GM18505 (cell line): ENCODE measurements around the gene ROPN1L.

Experiments used
- ATAC-seq: cut with Tn5 transposase; IDR thresholded peaks from one replicate; pipeline ENCODE4 v1.9.1; 2021; ENCODE audit not compliant: unreplicated experiment
- POLR2A ChIP-seq: IDR thresholded peaks from 4 replicates; pipeline ENCODE4 v1.6.1; 2011; ENCODE audit warnings: borderline replicate concordance; ENCODE audit not compliant: insufficient read depth, insufficient read length; ENCODE audit errors: extremely low read depth

Gene ROPN1L

GRCh38 chr5:10470669-10471068 is 29.0 kb downstream of the ROPN1L start:
- TF ChIP-seq POLR2A, result no peak
- no peak for ATAC-seq

DNA sequence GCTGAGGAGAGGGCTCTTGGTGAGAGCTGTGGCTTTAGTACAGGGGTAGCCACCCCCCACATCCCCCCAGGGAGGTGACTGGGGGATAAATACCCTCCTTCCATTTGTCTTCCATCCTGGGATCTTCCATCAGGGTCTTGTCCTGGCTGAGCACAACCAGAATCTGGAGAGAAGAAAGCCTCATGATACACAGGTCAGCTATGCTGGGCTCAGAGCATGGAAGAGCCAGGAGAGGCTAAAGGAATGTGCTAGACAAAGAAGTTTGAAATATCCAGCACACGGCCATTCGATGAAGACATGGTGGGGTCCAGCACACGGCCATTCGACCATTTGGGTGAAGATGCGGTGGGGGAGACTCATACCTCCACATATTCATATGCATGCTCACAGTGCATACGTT is 30.0 kb downstream of the ROPN1L start:
- ATAC-seq, result no peak
- TF ChIP-seq POLR2A, result no peak

- no peak for TF ChIP-seq POLR2A
- no peak for ATAC-seq
Measured at GRCh38 chr5:10474521-10475075, 32.9 kb downstream of the ROPN1L start.

DNA sequence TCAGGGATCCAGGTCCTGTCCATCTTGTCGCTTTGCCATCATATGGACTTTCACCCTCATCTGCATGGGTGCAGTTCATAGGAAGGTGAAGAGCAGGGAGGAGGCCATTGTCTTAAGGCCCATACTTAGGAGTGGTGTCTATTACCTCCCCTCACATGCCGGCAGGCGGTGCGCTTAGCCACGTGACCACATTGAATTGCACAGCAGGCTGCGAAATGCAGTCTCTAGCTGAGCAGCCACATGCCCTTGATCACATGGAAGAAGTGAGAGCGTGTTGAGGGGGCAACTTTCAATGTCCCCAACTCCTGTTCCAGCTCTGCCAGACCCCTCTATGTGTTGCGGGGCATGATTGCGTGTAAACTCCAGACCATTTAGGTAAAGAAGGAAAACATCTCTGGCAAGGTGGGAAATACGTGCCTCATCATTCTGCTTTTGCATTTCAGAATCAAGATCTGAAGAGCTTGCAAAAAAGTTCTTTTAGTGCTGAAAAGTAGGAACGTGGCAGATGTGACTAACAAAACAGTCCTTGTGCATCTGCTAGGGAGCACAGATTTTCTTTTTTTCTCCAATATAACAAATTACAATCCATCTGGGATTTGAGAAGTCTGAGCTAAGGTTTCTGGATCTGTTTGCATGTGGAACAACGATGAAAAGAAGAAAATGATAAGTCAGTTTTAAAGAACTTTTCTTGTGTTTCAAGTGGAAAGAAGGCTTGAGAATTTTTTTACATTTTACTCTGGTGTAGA is 34.4 kb downstream of the ROPN1L start:
- ATAC-seq, result no peak
- TF ChIP-seq POLR2A, result no peak

- no peak for TF ChIP-seq POLR2A
- no peak for ATAC-seq
Measured at GRCh38 chr5:10476878-10477277, 35.2 kb downstream of the ROPN1L start.

DNA sequence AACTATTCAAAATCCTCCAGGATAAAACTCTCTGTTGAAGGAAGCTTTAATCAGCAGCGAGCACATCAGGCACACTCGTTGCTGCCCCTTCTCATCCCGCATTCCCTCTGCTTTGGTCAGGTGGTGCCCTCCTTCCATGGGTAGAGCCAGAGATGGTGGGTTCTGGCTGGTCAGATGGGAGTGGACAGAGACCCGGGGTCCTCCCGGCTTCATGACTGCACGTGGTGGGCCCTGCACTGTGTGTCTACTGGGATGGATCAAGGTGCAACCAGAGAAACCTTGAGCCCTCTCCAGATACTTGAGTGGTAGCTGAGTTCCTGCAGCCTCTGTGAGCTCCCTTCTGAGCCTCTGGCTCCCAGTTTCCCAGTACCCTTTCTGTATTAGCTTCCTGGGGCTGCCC is 36.3 kb downstream of the ROPN1L start:
- no peak for TF ChIP-seq POLR2A
- ATAC-seq, result no peak

GRCh38 chr5:10478436-10478835 is 36.8 kb downstream of the ROPN1L start:
- TF ChIP-seq POLR2A, result no peak
- ATAC-seq, result no peak

GRCh38 chr5:10479154-10479721 is 37.6 kb downstream of the ROPN1L start:
- TF ChIP-seq POLR2A, result no peak
- no peak for ATAC-seq

DNA sequence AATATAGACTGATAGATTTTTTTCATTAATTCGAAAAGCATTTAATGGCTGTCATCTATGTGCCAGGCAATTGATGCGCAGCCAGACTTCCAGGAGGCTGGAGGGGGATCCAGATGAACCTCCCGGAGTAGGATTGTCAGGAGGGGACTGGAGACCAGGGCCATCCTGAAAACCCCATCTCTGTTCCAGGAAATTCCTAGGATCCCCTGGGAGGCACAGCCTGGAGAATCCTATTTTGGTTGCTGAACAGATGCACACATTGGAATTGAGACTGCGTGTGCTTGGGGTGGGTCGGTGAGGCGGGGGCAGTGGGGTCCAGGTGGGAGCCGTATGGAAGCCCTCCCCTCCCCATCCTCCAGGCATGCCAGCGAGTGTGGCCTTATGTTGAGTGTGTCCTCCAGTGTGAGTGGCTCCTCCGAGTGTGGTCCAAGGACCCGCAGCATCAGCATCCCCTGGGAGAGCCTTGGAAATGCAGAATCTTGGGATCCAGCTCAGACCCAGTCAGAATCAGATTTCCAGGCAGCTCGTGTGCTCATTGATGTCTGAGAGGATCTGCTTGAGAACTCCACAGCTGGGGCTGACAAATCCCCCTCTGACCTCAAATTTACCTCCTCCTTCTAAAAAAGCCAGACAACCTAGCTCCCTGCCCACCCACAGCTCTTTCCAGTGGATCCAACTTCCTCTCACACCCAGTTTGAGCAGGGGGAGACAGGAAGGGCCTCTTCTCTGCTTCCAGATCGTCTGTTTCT is 38.7 kb downstream of the ROPN1L start:
- no peak for ATAC-seq
- TF ChIP-seq POLR2A, result no peak

- TF ChIP-seq POLR2A, result no peak
Measured at GRCh38 chr5:10481241-10481935, 39.7 kb downstream of the ROPN1L start.

GRCh38 chr5:10482791-10483530 is 41.3 kb downstream of the ROPN1L start:
- ATAC-seq, result no peak
- no peak for TF ChIP-seq POLR2A

More at GRCh38 chr5:10481241-10481935, 39.7 kb downstream of the ROPN1L start:
- ATAC-seq, result no peak

DNA sequence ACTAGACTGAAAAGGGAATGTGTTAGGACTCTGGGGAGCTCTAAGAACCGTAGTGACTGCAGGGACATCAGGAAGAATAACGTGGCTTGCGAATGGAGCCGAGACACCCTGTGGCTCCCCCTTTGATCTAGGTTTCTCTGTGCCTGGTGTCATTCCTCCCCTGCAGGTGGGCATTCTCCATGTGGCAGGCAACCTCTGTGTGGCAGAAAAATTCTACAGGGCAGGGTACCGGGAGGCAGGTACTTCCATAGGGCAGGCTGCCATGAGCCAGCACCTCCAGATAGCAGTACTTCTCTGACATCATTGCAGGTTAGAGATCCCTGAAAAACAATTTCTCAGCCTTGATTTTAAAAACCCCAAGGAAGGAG is 43.1 kb downstream of the ROPN1L start:
- no peak for ATAC-seq
- TF ChIP-seq POLR2A, result no peak

- no peak for ATAC-seq
- no peak for TF ChIP-seq POLR2A
Measured at GRCh38 chr5:10485142-10485795, 43.6 kb downstream of the ROPN1L start.

DNA sequence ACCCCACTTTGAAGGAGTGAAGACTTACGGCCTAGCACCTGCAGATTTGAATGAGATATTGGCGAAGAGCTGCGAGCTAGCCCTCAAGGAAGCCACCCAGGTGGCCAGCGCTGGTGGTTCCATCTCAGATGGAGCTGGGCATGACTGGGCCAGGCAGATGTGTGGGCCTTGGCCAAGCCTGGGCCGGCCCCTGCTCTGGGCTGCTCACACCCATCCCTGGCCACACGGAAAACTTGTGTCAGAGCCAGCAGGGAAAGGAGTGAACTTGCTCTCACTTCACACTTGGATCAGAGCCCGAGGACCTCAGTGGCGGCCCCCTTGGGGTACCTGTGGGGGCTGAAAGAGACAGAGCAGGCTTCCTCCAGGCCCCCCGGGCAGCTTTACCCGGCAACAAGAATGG is 44.2 kb downstream of the ROPN1L start:
- no peak for ATAC-seq
- TF ChIP-seq POLR2A, result no peak
